Measurements from ENCODE around the gene PAX3.

- TF ChIP-seq CTCF (IDR thresholded peaks at IDR 0.05 in 4 of 5, conservative IDR thresholded peaks at IDR 0.05 in 1 of 5), result no peak
- no peak for TF ChIP-seq POLR2A (IDR thresholded peaks at IDR 0.05)
Measured at GRCh38 chr2:222293660-222294630, 4.9 kb downstream of the PAX3 start.
